Transverse colon (tissue), 4 donors: Measurements from ENCODE around the gene BET1L. TPM values are rescaled to one million over a fixed set of nuclear protein-coding genes. Genes with fewer than 3 reads are reported as not detected.
A peak's percentile ranks its signal among the peaks of the same experiment; 100 is the strongest.
"Not testable (repeated sequence)": the region's sequence is repeated elsewhere in the genome, so short reads cannot be mapped to it uniquely, and the experiment has no call there.

Experiments
- DNase-seq: peaks from one replicate; pipeline ENCODE4 v3.0.0-alpha.2; 2019
- H3K27ac ChIP-seq, 4 donors: fragments of 200-600 bp; sonication (generic); 2 replicates each; pipeline ENCODE4 v1.5.1; 2016 to 2018; ENCODE audit warnings: inconsistent platforms in 4 of 4
- H3K27me3 ChIP-seq: fragments of 200-600 bp; sonication (generic); 2 replicates; pipeline ENCODE4 v1.5.1; 2017; ENCODE audit warnings: inconsistent platforms
- H3K36me3 ChIP-seq, 4 donors: fragments of 200-600 bp; sonication (generic); 2 replicates each; pipeline ENCODE4 v1.5.1; 2017 to 2019; ENCODE audit warnings: inconsistent platforms in 4 of 4
- H3K4me1 ChIP-seq, 4 donors: fragments of 200-600 bp; sonication (generic); 2 replicates each; pipeline ENCODE4 v1.5.1; 2017 to 2020; ENCODE audit warnings: inconsistent platforms in 4 of 4
- H3K4me3 ChIP-seq, 4 donors: fragments of 200-600 bp; sonication (generic); 1 replicate in 1 of 4; 2 replicates in 3 of 4; pipeline versions ENCODE4 v1.5.1 to v1.6.1; 2017 to 2019; ENCODE audit warnings: inconsistent platforms in 4 of 4
- H3K9me3 ChIP-seq, 2 donors: fragments of 200-600 bp; sonication (generic); 2 replicates each; pipeline ENCODE4 v1.5.1; 2017 to 2019; ENCODE audit warnings: inconsistent platforms in 2 of 2
- CTCF ChIP-seq, 5 experiments: fragments of 200-600 bp in 3 of 5; fragments of 450-650 bp in 2 of 5; sonication (generic) in 3 of 5; IDR thresholded peaks; 1 replicate in 2 of 5; 2 replicates in 3 of 5; pipeline ENCODE4 v1.5.1; 2016 to 2017; ENCODE audit warnings: antibody characterized with exemption in 5 of 5, inconsistent platforms in 3 of 5, mild to moderate bottlenecking in 2 of 5, moderate library complexity in 1 of 5
- EP300 ChIP-seq: sonication (generic); formaldehyde crosslinking; IDR thresholded peaks from one replicate; pipeline ENCODE4 v1.6.1; 2017; ENCODE audit warnings: antibody characterized with exemption, low read depth
- POLR2A ChIP-seq: fragments of 450-650 bp; IDR thresholded peaks from one replicate; pipeline ENCODE4 v1.6.1; 2016; ENCODE audit warnings: antibody characterized with exemption, mild to moderate bottlenecking, moderate library complexity
- POLR2AphosphoS5 ChIP-seq, 3 donors: sonication (generic); formaldehyde crosslinking; IDR thresholded peaks; one replicate each; pipeline ENCODE4 v1.6.1; 2016; ENCODE audit warnings: antibody characterized with exemption in 3 of 3
- WGBS, 2 donors: methylation state at CpG; one replicate each; pipeline ENCODE4 v1.1.5; 2018; ENCODE audit warnings: low coverage in 1 of 2; 5-methylcytosine and 5-hydroxymethylcytosine counted together
- in situ Hi-C, 4 donors: fragments of 200-750 bp; cut with MboI; loops; one replicate each; pipeline versions ENCODE4 v1.15.0 to v1.15.1; 2017; ENCODE audit warnings: low sequenced_read_pairs in 3 of 4, low pct_ligation_motif_present in 1 of 4, low pct_unique_long_range_greater_than_20kb in 1 of 4
- intact Hi-C: fragments of 100-400 bp; cut with DNase I; formaldehyde crosslinking; loops from one replicate; pipeline ENCODE4 v1.15.1; 2023; ENCODE audit warnings: low total_unique reads
- total RNA-seq, 4 donors: library from RNA; depleted of rRNA; stranded (reverse); fragments of >200 nt; gene quantifications; one replicate each; pipeline ENCODE4 v1.1.0, GENCODE V29; 2016

BET1L gene
- total RNA-seq, 4 donors from 2014 or later, result 31.8 to 111 (median 36.6) TPM

GRCh38 chr11:240315-240714 lies 33.1 kb upstream of the BET1L start:
- in situ Hi-C loops, result no loop called here
- Histone ChIP-seq H3K9me3 (no peaks in the 10 kb centered on the region), H3K4me1 (peaks cover 15 to 21% (median 15%) of the 10 kb centered on the region in 4 donors), H3K27me3 (no peaks in the 10 kb centered on the region), H3K27ac (no peak overlapping the region), H3K4me3 (no peak overlapping the region), H3K36me3 (peaks cover 0 to 37% (median 12%) of the 10 kb centered on the region in 4 donors)
- TF ChIP-seq CTCF (IDR thresholded peaks at IDR 0.05), result no peak
- no peak for TF ChIP-seq EP300
- no peak for TF ChIP-seq POLR2AphosphoS5 (IDR thresholded peaks at IDR 0.05)
- no peak for TF ChIP-seq POLR2A
- WGBS, 2 donors, result 40 to 79% methylated on average over 1 of the region's 1 CpG
- intact Hi-C loops, result no loop called here
- DNase-seq, result no peak

DNA sequence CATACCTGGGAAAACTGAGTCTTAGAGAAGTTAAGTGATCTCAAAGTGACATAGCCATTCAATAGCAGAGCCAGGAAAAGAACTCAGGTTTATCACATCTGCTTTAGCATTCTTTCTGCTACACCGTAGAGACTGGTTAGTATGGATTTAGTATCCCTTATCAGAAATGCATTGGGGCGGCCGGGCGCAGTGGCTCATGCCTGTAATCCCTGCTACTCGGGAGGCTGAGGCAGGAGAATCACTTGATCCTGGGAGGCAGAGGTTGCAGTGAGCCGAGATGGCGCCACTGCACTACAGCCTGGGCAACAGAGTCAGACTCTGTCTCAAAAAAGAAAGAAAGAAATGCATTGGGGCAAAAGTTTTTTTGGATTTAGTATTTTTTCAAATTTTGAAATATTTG lies 31.1 kb upstream of the BET1L start:
- H3K27me3 ChIP-seq, H3K27ac ChIP-seq, H3K9me3 ChIP-seq, H3K4me3 ChIP-seq, intact Hi-C loops, DNase-seq, in situ Hi-C loops: not testable (repeated sequence)
- Histone ChIP-seq H3K36me3 (peaks cover 0 to 21% (median 3%) of the 10 kb centered on the region in 4 donors), H3K4me1 (peaks cover 17 to 28% (median 19%) of the 10 kb centered on the region in 4 donors)
- 88% methylated on average over 7 of the region's 7 CpGs for WGBS, 2 donors

DNA sequence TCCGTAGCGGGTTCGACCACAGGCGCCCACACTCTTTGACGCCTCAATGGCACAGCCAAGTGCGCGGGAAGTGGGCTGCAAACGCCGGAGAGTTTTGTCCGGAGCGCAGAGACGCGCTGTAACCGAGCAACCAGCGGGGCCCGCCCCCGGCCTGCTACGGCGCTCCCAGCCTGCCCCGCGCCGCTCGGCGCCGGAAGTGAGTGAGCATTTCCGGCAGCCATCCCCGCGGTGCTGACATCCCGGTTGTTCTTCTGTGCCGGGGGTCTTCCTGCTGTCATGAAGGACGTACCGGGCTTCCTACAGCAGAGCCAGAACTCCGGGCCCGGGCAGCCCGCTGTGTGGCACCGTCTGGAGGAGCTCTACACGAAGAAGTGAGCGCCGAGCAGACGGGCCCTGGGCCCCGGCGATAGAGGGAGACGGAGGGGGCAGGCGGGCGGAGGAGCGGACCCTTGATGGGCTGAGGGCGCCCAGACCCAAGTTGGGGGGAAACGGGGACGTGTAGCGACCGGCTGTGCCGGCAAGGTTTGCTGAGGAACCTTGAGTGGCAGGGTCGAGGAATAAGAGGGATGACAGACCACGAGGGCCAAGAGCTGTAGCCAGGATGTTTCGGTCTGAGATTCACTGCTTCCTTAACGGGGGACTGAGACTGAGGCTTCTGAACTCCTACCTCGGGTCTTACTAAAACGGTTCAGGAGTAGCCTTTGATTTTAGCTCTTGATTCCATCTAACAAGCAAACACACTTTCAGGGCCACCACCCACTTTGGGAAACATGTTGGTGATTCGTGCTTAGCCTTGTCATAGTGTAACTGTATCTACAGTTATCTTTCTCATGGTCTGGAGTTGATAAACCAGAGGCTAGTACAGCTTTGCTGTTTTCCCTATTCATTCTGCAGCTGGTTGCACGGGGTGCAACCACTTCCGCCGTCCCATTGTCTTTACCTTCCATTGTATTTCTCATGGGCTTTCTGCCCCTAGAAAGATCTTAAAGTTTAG lies 29.9 kb upstream of the BET1L start, which contains the start of gene PSMD13:
TSS of gene PSMD13 (plus strand) at position 203 of the 994 bp plus-strand sequence. CDS start at position 277, 74 bp downstream.
- in situ Hi-C loops, result no loop called here
- WGBS, 2 donors, result 2 to 3% methylated on average over 13 to 62 of the region's 62 CpGs
- Histone ChIP-seq H3K4me1 (peaks cover 17 to 28% (median 19%) of the 10 kb centered on the region in 4 donors), H3K27ac (peak within 1 kb of the TSS; percentile 94 to 99 (median 98)), H3K27me3 (no peaks in the 10 kb centered on the region), H3K36me3 (peaks cover 0 to 12% (median 0%) of the 10 kb centered on the region in 4 donors), H3K4me3 (peak within 1 kb of the TSS; percentile 68 to 100 (median 92)), H3K9me3 (no peaks in the 10 kb centered on the region)
- intact Hi-C loops, result no loop called here
- DNase-seq, result peak; percentile 89
- TF ChIP-seq POLR2AphosphoS5 (IDR thresholded peaks at IDR 0.05) (peak; percentile 53 to 73 (median 63)), POLR2A (peak; percentile 71), CTCF (IDR thresholded peaks at IDR 0.05) (peak in 2 of 5 experiments; percentile 29 to 44), EP300 (no peak)

DNA sequence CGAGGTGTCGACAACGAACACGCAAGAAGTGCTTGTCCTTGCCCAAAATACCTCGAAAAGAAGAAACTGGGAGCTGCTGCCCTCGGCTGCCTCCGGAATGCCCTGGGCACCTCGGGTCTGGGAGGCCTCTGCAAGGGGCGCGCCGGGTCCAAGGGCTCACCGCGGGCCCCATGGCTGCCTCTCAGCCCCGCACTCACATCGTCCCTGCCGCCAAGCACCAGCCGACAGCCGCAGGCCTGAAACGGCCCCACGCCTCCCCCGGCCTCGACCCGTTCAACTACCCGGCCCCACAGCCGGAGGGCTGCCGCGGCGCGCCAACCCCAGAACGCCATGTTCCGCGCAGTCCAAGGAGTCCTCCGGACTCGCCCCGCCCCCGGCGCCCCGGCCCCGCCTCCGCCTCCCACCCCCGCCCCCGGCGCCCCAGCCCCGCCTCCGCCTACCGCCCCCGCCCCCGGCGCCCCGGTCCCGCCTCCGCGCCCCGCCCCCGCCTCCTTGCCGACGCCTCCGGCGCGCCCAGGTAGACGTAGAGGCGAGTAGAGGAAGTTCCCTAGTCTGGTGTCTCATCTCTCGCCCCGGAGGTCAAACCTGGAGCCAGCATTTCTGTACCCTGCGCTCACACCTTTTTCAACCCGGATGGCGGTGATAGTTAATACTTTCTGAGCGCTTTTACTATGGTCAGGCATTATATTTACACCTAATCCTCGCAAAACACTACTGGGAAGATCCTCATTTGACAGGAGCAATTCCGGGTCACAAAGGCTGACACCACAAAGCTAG lies 29.0 kb upstream of the BET1L start, which contains the start of gene SIRT3:
TSS of gene SIRT3 (minus strand) at position 346 of the 777 bp plus-strand sequence. CDS start at position 332, 14 bp downstream.
- in situ Hi-C loops (no loop called here), intact Hi-C loops (no loop called here)
- Histone ChIP-seq H3K4me1 (peaks cover 17 to 28% (median 19%) of the 10 kb centered on the region in 4 donors), H3K36me3 (peaks cover 0 to 5% (median 0%) of the 10 kb centered on the region in 4 donors), H3K27me3 (no peaks in the 10 kb centered on the region), H3K27ac (peak within 1 kb of the TSS; percentile 94 to 99 (median 98)), H3K4me3 (peak within 1 kb of the TSS; percentile 68 to 100 (median 92)), H3K9me3 (no peaks in the 10 kb centered on the region)
- WGBS, 2 donors, result 0 to 1% methylated on average over 4 to 23 of the region's 70 CpGs
- peak; percentile 92 for DNase-seq
- TF ChIP-seq POLR2A, result peak; percentile 88
- TF ChIP-seq POLR2AphosphoS5 (IDR thresholded peaks at IDR 0.05), result peak; percentile 58 to 88 (median 83)
- TF ChIP-seq CTCF (IDR thresholded peaks at IDR 0.05), result peak in 4 of 5 experiments; percentile 16 to 73 (median 46)
- TF ChIP-seq EP300, result no peak
